ENCODE results near the gene ADH1C.
"Not testable (repeated sequence)": the region's sequence is repeated elsewhere in the genome, so short reads cannot be mapped to it uniquely, and the experiment has no call there.

Gene ADH1C

GRCh38 chr4:99352602-99353537 lies at the start of gene ADH1C:
Gene ADH1C, minus strand, starts transcription at chr4:99352746. Its CDS starts 71 bp downstream, at chr4:99352675.
- DNase-seq: no peak

GRCh38 chr4:99400831-99401230 lies 48.3 kb upstream of the ADH1C start:
- DNase-seq: no peak

- no peak for DNase-seq
These were observed 46.5 kb upstream of the ADH1C start for GRCh38 chr4:99399017-99399416.

GRCh38 chr4:99395595-99396364 lies 43.2 kb upstream of the ADH1C start:
- no peak for DNase-seq

GRCh38 chr4:99394896-99395295 lies 42.4 kb upstream of the ADH1C start:
- DNase-seq: no peak

- DNase-seq: no peak
These were observed 37.5 kb upstream of the ADH1C start for GRCh38 chr4:99390055-99390454.

GRCh38 chr4:99389606-99390005 lies 37.1 kb upstream of the ADH1C start:
- DNase-seq: no peak

- DNase-seq: no peak
These were observed 31.4 kb upstream of the ADH1C start for GRCh38 chr4:99383833-99384392.

- DNase-seq: no peak
These were observed 30.9 kb upstream of the ADH1C start for GRCh38 chr4:99383399-99383798.

GRCh38 chr4:99382745-99383360 lies 30.3 kb upstream of the ADH1C start:
- DNase-seq: no peak

GRCh38 chr4:99381588-99382175 lies 29.1 kb upstream of the ADH1C start:
- no peak for DNase-seq

- DNase-seq: no peak
These were observed 27.0 kb upstream of the ADH1C start for GRCh38 chr4:99379571-99379970.

- no peak for DNase-seq
These were observed 26.3 kb upstream of the ADH1C start for GRCh38 chr4:99378876-99379275.

- DNase-seq: not testable (repeated sequence)
These were observed 24.8 kb upstream of the ADH1C start for GRCh38 chr4:99377341-99377740.

GRCh38 chr4:99372464-99372863 lies 19.9 kb upstream of the ADH1C start:
- DNase-seq: not testable (repeated sequence)

GRCh38 chr4:99367817-99368216 lies 15.3 kb upstream of the ADH1C start:
- not testable (repeated sequence) for DNase-seq

- DNase-seq: no peak
These were observed 13.9 kb upstream of the ADH1C start for GRCh38 chr4:99366491-99366890.

GRCh38 chr4:99362768-99363167 lies 10.2 kb upstream of the ADH1C start:
- DNase-seq: no peak

GRCh38 chr4:99361899-99362275 lies 9.3 kb upstream of the ADH1C start:
- DNase-seq: no peak

- DNase-seq: no peak
These were observed 8.8 kb upstream of the ADH1C start for GRCh38 chr4:99361268-99361898.

- no peak for DNase-seq
These were observed 7.1 kb upstream of the ADH1C start for GRCh38 chr4:99359480-99360204.

GRCh38 chr4:99357948-99358347 lies 5.4 kb upstream of the ADH1C start:
- no peak for DNase-seq
